Left kidney (tissue), 2 donors: Measurements from ENCODE around the gene DENND5B. TPM values are rescaled to one million over a fixed set of nuclear protein-coding genes. Genes with fewer than 3 reads are reported as not detected.
A peak's percentile ranks its signal among the peaks of the same experiment; 100 is the strongest.
"Not testable (repeated sequence)": the region's sequence is repeated elsewhere in the genome, so short reads cannot be mapped to it uniquely, and the experiment has no call there.

ENCODE experiments used
- DNase-seq: peaks from one replicate; pipeline ENCODE4 v3.0.0-alpha.2; 2013
- polyA plus RNA-seq: library from polyadenylated mRNA; unstranded; fragments of 120-200 nt; gene quantifications from one replicate; pipeline ENCODE4 v1.2.1, GENCODE V29; 2013; ENCODE audit not compliant: insufficient read length

The DENND5B gene
- polyA plus RNA-seq, 1 donor, result 35.9 TPM

GRCh38 chr12:31375422-31375821, 215.5 kb downstream of the DENND5B start:
- DNase-seq, result not testable (repeated sequence)

DNA sequence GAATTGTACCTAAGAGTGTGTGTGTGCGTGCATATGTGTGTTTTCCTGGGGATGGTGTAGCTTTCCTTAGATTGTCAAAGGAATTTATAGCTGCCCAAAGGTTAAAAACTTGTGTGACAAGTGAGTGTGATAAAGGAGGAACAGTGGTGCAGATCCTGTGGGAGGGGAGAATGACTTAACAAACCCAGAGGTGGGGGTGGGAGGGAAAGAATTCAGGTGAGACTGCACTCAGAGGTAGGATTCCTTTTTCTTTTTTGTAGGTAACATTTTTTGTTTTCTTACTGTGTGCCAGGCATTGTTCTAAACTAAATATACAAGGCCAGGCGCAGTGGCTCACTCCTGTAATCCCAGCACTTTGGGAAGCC, 219.7 kb downstream of the DENND5B start:
- DNase-seq, result no peak

- DNase-seq, result no peak
Measured at GRCh38 chr12:31370531-31371255, 220.2 kb downstream of the DENND5B start.

- no peak for DNase-seq
Measured at GRCh38 chr12:31369712-31370521, 221.0 kb downstream of the DENND5B start.

- no peak for DNase-seq
Measured at GRCh38 chr12:31368666-31369361, 222.1 kb downstream of the DENND5B start.

DNA sequence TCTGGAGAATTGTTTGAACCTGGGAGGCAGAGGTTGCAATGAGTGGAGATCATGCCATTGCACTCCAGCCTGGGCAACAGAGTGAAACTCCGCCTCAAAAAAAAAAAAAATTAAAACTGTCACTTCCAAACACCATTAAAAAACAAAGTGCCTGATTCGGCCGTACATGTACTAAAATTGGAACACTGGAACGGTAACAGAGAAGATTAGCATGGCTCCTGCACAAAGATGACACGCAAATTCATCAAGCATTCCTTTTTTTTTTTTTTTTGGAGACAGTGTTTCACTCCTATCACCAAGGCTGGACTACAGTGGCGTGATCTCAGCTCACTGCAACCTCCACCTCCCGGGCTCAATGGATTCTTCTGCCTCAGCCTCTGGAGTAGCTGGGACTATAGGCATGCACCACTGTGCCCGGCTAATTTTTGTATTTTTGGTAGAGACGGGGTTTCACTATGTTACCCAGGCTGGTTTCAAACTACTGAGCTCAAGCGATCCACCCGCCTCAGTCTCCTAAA, 224.8 kb downstream of the DENND5B start:
- DNase-seq, result no peak

- DNase-seq, result no peak
Measured at GRCh38 chr12:31363831-31364230, 227.1 kb downstream of the DENND5B start.

- no peak for DNase-seq
Measured at GRCh38 chr12:31363416-31363809, 227.5 kb downstream of the DENND5B start.

- DNase-seq, result no peak
Measured at GRCh38 chr12:31362759-31363415, 228.0 kb downstream of the DENND5B start.

GRCh38 chr12:31362115-31362758, 228.7 kb downstream of the DENND5B start:
- no peak for DNase-seq

GRCh38 chr12:31361730-31362114, 229.2 kb downstream of the DENND5B start:
- DNase-seq, result no peak

GRCh38 chr12:31355747-31356107, 235.2 kb downstream of the DENND5B start:
- DNase-seq, result no peak

DNA sequence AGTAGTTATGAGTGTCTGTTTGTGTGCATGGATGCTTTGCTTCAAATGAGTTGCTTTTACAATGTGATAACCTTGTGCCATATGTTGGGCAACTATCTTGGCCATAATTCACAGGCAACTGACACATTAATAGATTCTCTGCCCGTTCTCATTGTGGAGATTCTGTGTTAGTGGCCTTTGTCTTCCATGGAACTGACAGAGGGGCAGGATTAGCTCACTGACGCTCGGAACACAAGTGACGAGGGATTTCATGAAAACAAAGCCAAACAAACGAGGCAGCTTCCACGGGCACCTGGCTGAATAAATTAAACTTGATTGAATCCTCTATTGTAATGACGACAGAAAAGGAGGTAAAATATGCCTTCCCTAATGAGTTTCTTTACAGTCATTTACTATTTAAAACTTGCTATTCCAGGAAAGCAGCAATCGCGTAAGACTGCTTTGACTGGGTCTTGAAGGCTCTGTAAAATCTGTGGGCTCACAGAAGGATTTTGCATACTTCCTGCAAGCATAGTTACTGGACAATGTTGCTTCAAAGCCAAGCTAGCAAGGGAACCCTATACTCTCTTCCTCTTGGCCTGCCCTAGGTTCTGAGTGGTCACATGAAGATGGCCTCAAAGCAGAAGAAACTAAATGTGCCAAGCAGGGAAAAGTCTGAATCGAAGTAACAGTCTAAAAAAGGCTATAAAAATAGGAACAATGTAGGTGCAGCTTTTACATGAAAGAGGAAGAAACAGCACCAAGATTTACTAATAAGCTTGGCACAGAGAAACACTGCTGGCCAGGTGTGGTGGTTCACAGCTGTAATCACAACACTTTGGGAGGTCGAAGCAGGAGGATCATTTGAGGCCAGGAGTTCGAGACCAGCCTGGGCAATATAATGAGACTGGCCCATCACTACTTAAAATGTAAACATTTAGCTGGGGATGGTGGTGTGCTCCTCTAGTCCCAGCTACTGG, 236.9 kb downstream of the DENND5B start:
- DNase-seq, result no peak

GRCh38 chr12:31346267-31346666, 244.7 kb downstream of the DENND5B start:
- peak; percentile 70 for DNase-seq

DNA sequence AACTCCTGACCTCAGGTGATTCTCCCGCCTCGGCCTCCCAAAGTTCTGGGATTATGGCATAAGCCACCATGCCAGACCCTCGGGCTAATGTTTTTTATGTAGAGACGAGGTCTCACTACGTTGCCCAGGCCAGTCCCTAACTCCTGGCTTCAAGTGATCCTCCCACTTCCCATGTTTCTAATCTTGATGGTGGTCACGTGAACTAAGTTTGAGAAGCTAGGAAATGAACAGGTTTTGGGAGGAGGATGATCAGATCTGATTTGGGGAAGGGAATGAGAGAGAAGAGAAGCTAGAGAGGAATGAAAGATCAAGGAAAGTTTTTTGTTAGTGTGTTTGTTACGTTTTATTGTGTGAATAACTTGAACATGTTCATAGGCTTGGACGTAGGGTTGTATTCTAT, 247.8 kb downstream of the DENND5B start:
- DNase-seq, result no peak

- no peak for DNase-seq
Measured at GRCh38 chr12:31342286-31342685, 248.7 kb downstream of the DENND5B start.

DNA sequence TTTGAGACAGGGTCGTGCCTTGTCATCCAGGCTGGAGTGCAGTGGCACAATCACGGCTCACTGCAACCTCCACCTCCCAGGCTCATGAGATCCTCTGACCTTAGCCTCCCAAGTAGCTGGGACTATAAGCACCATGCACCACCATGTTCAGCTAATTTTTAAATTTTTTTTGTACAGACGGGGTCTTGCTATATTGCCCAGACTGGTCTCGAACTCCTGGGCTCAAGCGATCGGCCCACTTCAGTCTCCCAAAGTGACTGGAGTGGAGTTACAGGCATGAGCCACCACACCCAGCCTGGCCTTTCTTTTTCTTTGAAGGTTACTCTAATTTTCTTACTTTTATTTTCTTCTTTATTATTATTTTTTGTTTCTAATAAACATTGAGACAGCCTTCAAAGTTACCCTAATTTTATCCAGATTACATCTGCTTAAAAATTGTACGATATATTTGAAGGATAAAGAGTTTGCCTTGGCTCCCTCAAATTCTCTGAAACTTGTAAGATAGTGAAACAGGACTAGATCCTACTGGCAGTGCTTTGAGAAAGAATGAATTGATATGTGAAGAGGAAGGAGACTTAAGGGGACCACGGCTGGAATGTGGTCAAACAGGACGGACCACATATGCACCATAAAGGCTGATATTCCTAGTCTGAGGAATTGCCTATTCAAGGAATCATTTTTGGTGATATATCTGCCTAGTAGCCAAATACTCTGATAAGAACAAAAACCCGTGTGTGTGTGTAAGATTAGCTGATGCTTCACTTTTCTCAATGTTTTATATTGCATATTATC, 250.9 kb downstream of the DENND5B start:
- no peak for DNase-seq

DNA sequence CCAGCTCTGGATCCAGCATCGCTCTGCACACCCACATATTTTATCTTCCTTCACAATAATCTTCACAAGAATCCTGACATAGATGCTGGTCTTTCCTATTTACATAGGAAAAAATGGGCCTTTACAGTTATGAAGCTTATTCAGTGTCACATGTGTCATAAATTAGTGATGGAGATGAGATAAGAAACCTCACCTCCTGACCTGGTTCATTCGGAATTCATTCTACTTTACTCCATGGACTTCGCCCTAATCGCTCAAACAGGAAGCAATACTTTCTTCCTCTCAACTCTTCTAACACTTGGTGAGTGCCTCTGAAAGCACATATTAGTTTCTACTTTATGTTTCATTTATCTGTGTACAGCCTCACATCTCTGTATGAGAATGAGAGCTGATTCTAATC, 253.0 kb downstream of the DENND5B start:
- no peak for DNase-seq
